Thoracic aorta (tissue), 2 donors: ENCODE measurements around the gene ACMSD. TPM values are rescaled to one million over a fixed set of nuclear protein-coding genes. Genes with fewer than 3 reads are reported as not detected.

Experiments
- ATAC-seq: fragments of 150-250 bp; one replicate; pipeline ENCODE4 v1.8.0; 2017; ENCODE audit warnings: low read depth; ENCODE audit not compliant: insufficient number of reproducible peaks, low FRiP score
- DNase-seq: peaks from one replicate; pipeline ENCODE4 v3.0.0-alpha.2; 2020; ENCODE audit warnings: low spot score
- H3K27ac ChIP-seq, 2 donors: fragments of 200-600 bp; sonication (generic); 1 replicate in 1 of 2; 2 replicates in 1 of 2; pipeline ENCODE4 v1.5.1; 2016; ENCODE audit warnings: mild to moderate bottlenecking in 2 of 2, moderate library complexity in 2 of 2
- H3K27me3 ChIP-seq: fragments of 200-600 bp; sonication (generic); replicated peaks from 2 replicates; pipeline ENCODE4 v1.6.0; 2016; ENCODE audit warnings: mild to moderate bottlenecking; ENCODE audit not compliant: insufficient read depth
- H3K36me3 ChIP-seq: fragments of 200-600 bp; sonication (generic); one replicate; pipeline ENCODE4 v1.5.1; 2016
- H3K4me1 ChIP-seq, 2 donors: fragments of 200-600 bp; sonication (generic); 1 replicate in 1 of 2; 2 replicates in 1 of 2; pipeline versions ENCODE4 v1.5.1 to v1.6.0; 2016; ENCODE audit warnings: low read depth in 2 of 2, mild to moderate bottlenecking in 1 of 2; ENCODE audit not compliant: control insufficient read depth in 1 of 2
- H3K4me3 ChIP-seq: fragments of 200-600 bp; sonication (generic); 2 replicates; pipeline ENCODE4 v1.5.1; 2016; ENCODE audit warnings: mild to moderate bottlenecking
- H3K9me3 ChIP-seq: fragments of 200-600 bp; sonication (generic); 2 replicates; pipeline ENCODE4 v1.5.1; 2016
- total RNA-seq, 2 donors: library from RNA; depleted of rRNA; stranded (reverse); fragments of >200 nt; gene quantifications; one replicate each; pipeline versions ENCODE4 v1.1.0 to v1.2.3, GENCODE V29; 2016
- TF ChIP-seq, protein P1 (sequence below): fragments of 200-600 bp; sonication (generic); IDR thresholded peaks from one replicate; pipeline ENCODE4 v1.5.1; 2019; ENCODE audit warnings: antibody characterized with exemption

The ACMSD gene
- total RNA-seq, 2 donors from 2014 or later, result not detected

DNA sequence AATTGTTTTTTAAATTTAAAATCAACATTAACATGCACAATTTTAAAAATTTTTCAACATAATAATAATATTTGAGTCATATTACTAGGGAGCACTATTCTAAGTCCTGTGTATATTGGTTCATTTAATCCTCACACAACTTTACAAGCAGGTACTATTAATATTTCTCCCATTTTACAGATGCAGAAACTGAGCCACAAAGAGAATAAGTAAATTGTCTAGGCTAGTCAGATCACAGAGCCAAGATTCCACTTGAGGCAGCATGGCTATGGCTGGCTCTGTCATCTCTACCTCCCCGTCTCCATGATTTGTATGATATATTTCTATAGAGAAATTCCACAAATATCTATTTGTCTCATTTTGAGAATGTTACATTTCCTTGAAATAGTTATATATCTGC is 95.3 kb downstream of the ACMSD start:
- Histone ChIP-seq H3K36me3 (peaks cover 4% of the 10 kb centered on the region), H3K27me3 (no peaks in the 10 kb centered on the region), H3K4me1 (peaks cover 26 to 33% of the 10 kb centered on the region in 2 donors), H3K9me3 (no peaks in the 10 kb centered on the region), H3K27ac (no peak overlapping the region), H3K4me3 (no peak overlapping the region)
- DNase-seq (no peak), ATAC-seq (no peak)
- TF ChIP-seq, protein P1, sequence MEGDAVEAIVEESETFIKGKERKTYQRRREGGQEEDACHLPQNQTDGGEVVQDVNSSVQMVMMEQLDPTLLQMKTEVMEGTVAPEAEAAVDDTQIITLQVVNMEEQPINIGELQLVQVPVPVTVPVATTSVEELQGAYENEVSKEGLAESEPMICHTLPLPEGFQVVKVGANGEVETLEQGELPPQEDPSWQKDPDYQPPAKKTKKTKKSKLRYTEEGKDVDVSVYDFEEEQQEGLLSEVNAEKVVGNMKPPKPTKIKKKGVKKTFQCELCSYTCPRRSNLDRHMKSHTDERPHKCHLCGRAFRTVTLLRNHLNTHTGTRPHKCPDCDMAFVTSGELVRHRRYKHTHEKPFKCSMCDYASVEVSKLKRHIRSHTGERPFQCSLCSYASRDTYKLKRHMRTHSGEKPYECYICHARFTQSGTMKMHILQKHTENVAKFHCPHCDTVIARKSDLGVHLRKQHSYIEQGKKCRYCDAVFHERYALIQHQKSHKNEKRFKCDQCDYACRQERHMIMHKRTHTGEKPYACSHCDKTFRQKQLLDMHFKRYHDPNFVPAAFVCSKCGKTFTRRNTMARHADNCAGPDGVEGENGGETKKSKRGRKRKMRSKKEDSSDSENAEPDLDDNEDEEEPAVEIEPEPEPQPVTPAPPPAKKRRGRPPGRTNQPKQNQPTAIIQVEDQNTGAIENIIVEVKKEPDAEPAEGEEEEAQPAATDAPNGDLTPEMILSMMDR, result no peak

DNA sequence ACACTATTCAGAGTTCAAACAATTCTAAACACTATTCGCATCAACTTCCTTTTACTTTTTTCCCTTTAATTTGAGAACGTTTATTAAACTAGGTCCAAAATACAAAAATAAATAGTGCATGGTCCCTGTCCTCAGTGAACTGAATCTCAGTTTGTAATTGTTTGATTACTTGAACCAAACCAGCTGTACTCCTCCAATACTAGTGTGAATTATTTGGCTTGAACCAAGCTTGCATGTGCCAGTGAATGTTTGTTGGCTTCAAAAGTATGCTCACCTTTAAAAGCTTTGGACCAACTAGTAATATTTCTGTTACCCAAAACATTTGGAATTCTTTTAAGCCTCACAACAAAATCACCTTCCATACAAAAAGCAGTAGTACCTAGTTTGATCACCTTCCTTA is 95.7 kb downstream of the ACMSD start:
- H3K4me3 ChIP-seq, result no peak overlapping the region

DNA sequence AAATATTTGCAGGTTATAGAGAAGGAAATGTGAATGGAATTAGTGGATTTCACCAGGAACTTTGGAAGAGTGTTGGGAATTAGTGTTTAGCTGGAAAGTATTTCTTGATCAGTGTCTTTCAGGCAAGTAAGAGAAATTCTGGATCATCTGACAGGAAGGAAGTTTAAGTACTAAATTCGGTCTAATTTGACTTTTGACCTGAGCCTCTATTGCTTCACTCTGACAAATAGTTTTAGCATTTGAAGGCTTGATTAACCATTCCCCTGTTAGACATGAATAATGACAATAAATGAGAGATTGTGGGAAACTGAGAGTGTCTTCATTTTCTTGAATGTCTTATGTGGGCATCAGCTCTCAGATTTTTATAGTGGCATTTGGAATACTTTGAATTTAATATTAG is 96.2 kb downstream of the ACMSD start:
- peaks cover 4% of the 10 kb centered on the region for H3K36me3 ChIP-seq
- TF ChIP-seq, protein P1, result no peak
- no peak overlapping the region for H3K27ac ChIP-seq
- no peaks in the 10 kb centered on the region for H3K9me3 ChIP-seq
- no peak overlapping the region for H3K4me3 ChIP-seq
- no peak for ATAC-seq
- no peak for DNase-seq
- no peaks in the 10 kb centered on the region for H3K27me3 ChIP-seq
- peaks cover 26 to 33% of the 10 kb centered on the region in 2 donors for H3K4me1 ChIP-seq

More for the DNA sequence above, 95.7 kb downstream of the ACMSD start:
- Histone ChIP-seq H3K9me3 (no peaks in the 10 kb centered on the region), H3K36me3 (peaks cover 4% of the 10 kb centered on the region), H3K4me1 (peaks cover 26 to 33% of the 10 kb centered on the region in 2 donors), H3K27ac (no peak overlapping the region), H3K27me3 (no peaks in the 10 kb centered on the region)
- ATAC-seq, result no peak
- TF ChIP-seq, protein P1, result no peak
- no peak for DNase-seq

DNA sequence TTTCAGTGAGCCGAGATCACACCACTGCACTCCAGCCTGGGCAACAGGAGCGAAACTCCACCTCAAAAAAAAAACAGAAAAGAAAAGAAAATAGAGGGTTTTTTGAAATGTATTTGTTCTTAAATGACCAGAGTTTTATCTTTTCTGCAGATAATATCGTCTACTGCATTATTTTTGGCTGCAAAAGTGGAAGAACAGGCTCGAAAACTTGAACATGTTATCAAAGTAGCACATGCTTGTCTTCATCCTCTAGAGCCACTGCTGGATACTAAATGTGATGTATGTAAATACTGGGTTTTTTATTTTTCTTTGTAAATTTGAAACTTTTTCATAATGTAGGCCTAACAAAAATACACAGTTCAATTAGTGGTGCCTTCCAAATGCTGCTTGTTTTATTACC is 98.3 kb downstream of the ACMSD start:
- Histone ChIP-seq H3K4me1 (peaks cover 26 to 33% of the 10 kb centered on the region in 2 donors), H3K27me3 (no peaks in the 10 kb centered on the region), H3K27ac (no peak overlapping the region), H3K36me3 (peaks cover 9% of the 10 kb centered on the region), H3K4me3 (no peak overlapping the region), H3K9me3 (no peaks in the 10 kb centered on the region)
- ATAC-seq (no peak), DNase-seq (no peak)
- TF ChIP-seq, protein P1, result no peak

DNA sequence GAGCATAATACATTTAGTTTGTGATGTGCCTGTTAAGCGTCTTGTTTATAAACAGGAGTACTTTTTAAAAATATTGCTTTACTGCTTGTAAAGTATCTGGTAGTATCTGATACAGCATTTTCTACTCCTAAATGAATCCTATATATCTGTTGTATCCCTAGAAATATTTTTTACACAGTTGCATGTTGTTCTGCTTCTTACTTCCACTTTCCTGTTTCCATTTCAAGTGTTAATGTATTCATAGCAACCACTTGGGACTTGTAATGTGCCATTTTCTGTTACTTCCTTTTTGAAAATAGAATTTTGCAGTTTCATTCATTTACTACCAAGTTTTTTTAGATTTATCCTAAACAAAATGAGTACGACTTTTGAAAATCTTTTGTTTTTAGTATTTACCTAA is 105.1 kb downstream of the ACMSD start:
- H3K9me3 ChIP-seq, result no peaks in the 10 kb centered on the region
- TF ChIP-seq, protein P1, result no peak
- DNase-seq, result no peak
- H3K4me1 ChIP-seq, result no peaks in the 10 kb centered on the region
- no peak for ATAC-seq
- H3K36me3 ChIP-seq, result peaks cover 13% of the 10 kb centered on the region
- no peak overlapping the region for H3K27ac ChIP-seq
- H3K27me3 ChIP-seq, result no peaks in the 10 kb centered on the region
- H3K4me3 ChIP-seq, result no peak overlapping the region
